Measurements from ENCODE around the gene CHMP4A. TPM values are rescaled to one million over a fixed set of nuclear protein-coding genes. Genes with fewer than 3 reads are reported as not detected.

Gene CHMP4A
- total and polyA plus RNA-seq, 2 of the 13 experiments (the other 11 are each of a cell fraction or from before 2014, with no cell fraction given): 83.6 to 113 TPM

GRCh38 chr14:24215495-24216344, 2.4 kb upstream of the CHMP4A start, which contains the start of gene MDP1 (continued):
- peak; percentile 99 for TF ChIP-seq ZNF800 (CRISPR knock-in tag; IDR thresholded peaks at IDR 0.05)
- peak; percentile 99 for TF ChIP-seq ZNF83 (CRISPR knock-in tag; IDR thresholded peaks at IDR 0.05; ENCODE audit: borderline replicate concordance)
- TF ChIP-seq, protein P1, sequence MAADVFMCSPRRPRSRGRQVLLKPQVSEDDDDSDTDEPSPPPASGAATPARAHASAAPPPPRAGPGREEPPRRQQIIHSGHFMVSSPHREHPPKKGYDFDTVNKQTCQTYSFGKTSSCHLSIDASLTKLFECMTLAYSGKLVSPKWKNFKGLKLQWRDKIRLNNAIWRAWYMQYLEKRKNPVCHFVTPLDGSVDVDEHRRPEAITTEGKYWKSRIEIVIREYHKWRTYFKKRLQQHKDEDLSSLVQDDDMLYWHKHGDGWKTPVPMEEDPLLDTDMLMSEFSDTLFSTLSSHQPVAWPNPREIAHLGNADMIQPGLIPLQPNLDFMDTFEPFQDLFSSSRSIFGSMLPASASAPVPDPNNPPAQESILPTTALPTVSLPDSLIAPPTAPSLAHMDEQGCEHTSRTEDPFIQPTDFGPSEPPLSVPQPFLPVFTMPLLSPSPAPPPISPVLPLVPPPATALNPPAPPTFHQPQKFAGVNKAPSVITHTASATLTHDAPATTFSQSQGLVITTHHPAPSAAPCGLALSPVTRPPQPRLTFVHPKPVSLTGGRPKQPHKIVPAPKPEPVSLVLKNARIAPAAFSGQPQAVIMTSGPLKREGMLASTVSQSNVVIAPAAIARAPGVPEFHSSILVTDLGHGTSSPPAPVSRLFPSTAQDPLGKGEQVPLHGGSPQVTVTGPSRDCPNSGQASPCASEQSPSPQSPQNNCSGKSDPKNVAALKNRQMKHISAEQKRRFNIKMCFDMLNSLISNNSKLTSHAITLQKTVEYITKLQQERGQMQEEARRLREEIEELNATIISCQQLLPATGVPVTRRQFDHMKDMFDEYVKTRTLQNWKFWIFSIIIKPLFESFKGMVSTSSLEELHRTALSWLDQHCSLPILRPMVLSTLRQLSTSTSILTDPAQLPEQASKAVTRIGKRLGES (CRISPR knock-in tag; IDR thresholded peaks at IDR 0.05; ENCODE audit: borderline replicate concordance): no peak; the same call in 1 of the 2 replicates
- peak; percentile 98 for TF ChIP-seq CEBPG (CRISPR knock-in tag; IDR thresholded peaks at IDR 0.05)
- TF ChIP-seq, protein P2, sequence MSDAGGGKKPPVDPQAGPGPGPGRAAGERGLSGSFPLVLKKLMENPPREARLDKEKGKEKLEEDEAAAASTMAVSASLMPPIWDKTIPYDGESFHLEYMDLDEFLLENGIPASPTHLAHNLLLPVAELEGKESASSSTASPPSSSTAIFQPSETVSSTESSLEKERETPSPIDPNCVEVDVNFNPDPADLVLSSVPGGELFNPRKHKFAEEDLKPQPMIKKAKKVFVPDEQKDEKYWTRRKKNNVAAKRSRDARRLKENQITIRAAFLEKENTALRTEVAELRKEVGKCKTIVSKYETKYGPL (CRISPR knock-in tag; IDR thresholded peaks at IDR 0.05): peak; percentile 71
- peak; percentile 95 for TF ChIP-seq ZNF318 (CRISPR knock-in tag; IDR thresholded peaks at IDR 0.05)
- TF ChIP-seq ZNF614 (CRISPR knock-in tag; IDR thresholded peaks at IDR 0.05; ENCODE audit: borderline replicate concordance): peak; percentile 99
- peak; percentile 99 for TF ChIP-seq ZFP90 (CRISPR knock-in tag; IDR thresholded peaks at IDR 0.05; ENCODE audit: borderline replicate concordance)
- TF ChIP-seq ZNF781 (CRISPR knock-in tag; IDR thresholded peaks at IDR 0.05; ENCODE audit: borderline replicate concordance, not compliant biosample characterization): peak; percentile 99
- peak; percentile 92 for TF ChIP-seq RXRA (CRISPR knock-in tag; IDR thresholded peaks at IDR 0.05)
- peak; percentile 71 for TF ChIP-seq SKI (IDR thresholded peaks at IDR 0.05; ENCODE audit: partially characterized antibody)
- peak; percentile 100 for TF ChIP-seq DNMT1 (CRISPR knock-in tag; IDR thresholded peaks at IDR 0.05)

Measured in HepG2 (cell line).